GM19324 (cell line): ENCODE data around the gene TRMT1.

Experiments
- ATAC-seq: cut with Tn5 transposase; IDR thresholded peaks from one replicate; pipeline ENCODE4 v1.9.1; 2021; ENCODE audit warnings: mild to moderate bottlenecking, moderate library complexity; ENCODE audit not compliant: unreplicated experiment, low FRiP score

The TRMT1 gene

GRCh38 chr19:13057147-13057572 is 59.4 kb downstream of the TRMT1 start:
- ATAC-seq = no peak

GRCh38 chr19:13056052-13056660 is 60.4 kb downstream of the TRMT1 start:
- ATAC-seq = no peak

- no peak for ATAC-seq
These were observed 61.1 kb downstream of the TRMT1 start for GRCh38 chr19:13055213-13056051.
